HEK293T (cell line): ENCODE results near the gene POPDC2.

ENCODE experiments used
- PKNOX1 ChIP-seq: fragments of 450-650 bp; IDR thresholded peaks from 2 replicates; pipeline ENCODE4 v1.6.1; 2016
- SP1 ChIP-seq: fragments of 450-650 bp; IDR thresholded peaks from 2 replicates; pipeline ENCODE4 v1.6.1; 2017

GRCh38 chr3:119658994-119659393 lies 1.4 kb downstream of the POPDC2 start:
- no peak for TF ChIP-seq SP1
- no peak for TF ChIP-seq PKNOX1
